Colon (tissue), 2 donors: ENCODE measurements around the gene TGFBRAP1.
"Not testable (repeated sequence)": the region's sequence is repeated elsewhere in the genome, so short reads cannot be mapped to it uniquely, and the experiment has no call there.

ENCODE experiments used
- FAIRE-seq: peaks from 2 replicates; lab custom pipeline; 2012; peaks lifted over from hg19 to GRCh38; lab: Jason Lieb, UNC
- donor health status: control.
- donor health status: control.

The TGFBRAP1 gene

DNA sequence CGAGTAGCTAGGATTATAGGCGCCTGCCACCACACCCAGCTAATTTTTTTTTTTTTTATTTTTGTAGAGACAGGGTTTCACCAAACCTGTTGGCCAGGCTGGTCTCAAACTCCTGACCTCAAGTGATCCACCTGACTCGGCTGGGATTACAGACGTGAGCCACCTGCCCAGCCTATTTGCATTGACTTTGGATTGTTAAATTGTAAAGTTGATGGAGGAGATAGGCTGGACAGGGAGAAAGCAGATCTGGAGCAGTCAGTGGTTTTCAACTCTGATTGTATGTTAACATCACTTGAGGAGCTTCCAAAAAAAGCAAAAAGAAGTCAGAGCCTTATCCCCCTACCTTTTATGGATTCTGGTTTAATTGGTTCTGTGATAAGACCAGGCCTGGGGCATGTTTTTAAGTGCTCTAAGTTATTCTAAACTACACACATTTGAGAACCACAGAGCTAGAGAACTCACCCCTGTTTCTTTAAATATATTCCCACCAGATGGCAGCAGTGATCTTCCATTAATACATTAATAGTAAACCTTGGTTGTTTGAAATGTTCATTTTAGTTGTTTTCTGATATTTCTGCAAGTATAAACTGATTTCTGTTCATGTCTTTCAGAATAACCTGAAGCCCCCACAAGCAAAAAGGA, 15.3 kb upstream of the TGFBRAP1 start:
- FAIRE-seq: no peak

GRCh38 chr2:105339414-105339813, 9.9 kb upstream of the TGFBRAP1 start:
- FAIRE-seq: no peak

DNA sequence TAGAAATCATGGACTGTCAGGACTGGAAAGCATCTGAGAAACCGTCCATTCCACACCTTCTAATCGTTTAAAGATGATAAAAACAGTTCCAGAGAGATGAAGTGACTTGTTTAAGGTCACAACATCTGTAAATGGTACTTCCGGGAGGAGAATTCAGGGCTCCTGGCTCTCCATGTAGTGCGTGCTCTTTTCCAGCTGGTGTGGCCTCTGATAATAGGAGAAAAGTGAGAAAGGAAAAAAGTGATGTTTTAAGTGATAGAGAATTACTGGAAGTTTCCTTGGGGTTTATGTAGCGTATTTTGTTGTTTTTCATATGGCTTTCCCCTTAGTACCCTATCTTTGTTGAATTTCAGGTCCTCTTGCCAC, 8.5 kb upstream of the TGFBRAP1 start:
- FAIRE-seq: no peak

GRCh38 chr2:105337122-105338019, 7.8 kb upstream of the TGFBRAP1 start, which contains the start of gene C2orf49:
Gene C2orf49 (plus strand): TSS chr2:105337540. CDS start chr2:105337588, 48 bp downstream.
- no peak for FAIRE-seq

DNA sequence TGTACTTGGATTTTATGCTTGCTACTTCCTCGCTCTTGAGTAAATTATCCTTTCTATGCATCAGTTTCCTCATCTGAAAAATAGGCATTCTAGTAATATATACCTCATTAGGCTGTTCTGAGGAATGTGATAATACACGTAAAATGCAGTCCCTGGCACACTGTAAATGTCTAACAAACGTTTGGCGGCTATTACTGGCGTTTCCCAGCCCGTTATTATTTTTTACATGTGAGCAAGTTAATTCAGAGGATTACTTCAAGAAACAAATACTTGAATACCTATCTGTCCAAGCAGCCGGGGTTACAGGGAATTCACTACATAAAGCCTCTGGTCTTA, 7.2 kb upstream of the TGFBRAP1 start:
- no peak for FAIRE-seq

- FAIRE-seq: no peak
Observed at GRCh38 chr2:105335469-105335868, 5.9 kb upstream of the TGFBRAP1 start.

GRCh38 chr2:105334211-105334610, 4.7 kb upstream of the TGFBRAP1 start:
- no peak for FAIRE-seq

GRCh38 chr2:105330681-105331375, 1.3 kb upstream of the TGFBRAP1 start:
- FAIRE-seq: no peak

GRCh38 chr2:105329197-105329554, 359 bp downstream of the TGFBRAP1 start:
- no peak for FAIRE-seq

- FAIRE-seq: no peak
Observed at GRCh38 chr2:105328281-105329196, 996 bp downstream of the TGFBRAP1 start.

- FAIRE-seq: no peak
Observed at GRCh38 chr2:105327690-105328089, 1.8 kb downstream of the TGFBRAP1 start.

- FAIRE-seq: not testable (repeated sequence)
Observed at GRCh38 chr2:105327271-105327670, 2.3 kb downstream of the TGFBRAP1 start.

DNA sequence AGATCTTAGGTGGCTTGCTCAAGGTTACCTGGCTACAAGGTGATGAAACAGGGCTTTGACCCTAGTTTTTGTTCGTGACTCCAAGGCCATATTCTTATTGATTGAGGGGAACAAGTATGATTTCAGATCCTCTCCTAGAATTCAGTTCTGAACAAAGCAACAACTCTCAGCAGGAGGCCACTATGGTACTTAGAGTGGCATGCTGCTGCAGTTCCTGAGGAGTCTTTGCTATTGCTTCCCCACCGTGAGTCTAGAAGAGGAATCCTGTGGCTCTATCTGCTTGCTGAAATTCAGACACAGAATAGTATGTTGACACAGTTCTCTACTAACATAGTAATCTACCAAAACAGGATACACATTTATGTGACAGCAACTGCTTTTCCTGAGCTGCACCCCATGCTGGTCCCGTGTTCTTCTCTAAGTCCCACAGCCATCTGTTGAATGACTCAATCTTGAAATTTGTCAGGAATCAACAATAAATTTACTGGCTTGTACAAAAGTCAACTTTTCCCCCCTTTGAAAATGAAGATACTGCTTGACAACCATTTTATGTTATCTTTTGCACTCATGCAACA, 4.1 kb downstream of the TGFBRAP1 start:
- no peak for FAIRE-seq

- no peak for FAIRE-seq
Observed at GRCh38 chr2:105324732-105325131, 4.8 kb downstream of the TGFBRAP1 start.

DNA sequence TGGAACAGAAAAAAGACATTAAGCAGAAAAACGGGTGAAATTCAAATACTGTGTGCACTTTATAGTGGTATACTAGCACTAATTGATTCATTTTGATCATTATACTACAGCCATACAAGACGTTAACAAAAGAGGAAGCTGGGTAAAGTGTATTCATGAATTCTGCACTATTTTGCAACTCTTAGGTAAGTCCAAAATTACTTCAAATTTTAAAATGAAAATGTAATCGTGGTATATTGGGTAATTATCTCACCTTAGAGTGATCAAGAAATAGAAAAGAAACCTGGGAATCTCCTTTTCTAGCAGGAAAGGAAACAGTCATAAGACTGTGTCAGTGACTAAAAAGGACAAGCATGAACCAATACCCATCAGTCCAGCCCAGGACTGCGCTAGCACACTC, 5.4 kb downstream of the TGFBRAP1 start:
- FAIRE-seq: no peak

DNA sequence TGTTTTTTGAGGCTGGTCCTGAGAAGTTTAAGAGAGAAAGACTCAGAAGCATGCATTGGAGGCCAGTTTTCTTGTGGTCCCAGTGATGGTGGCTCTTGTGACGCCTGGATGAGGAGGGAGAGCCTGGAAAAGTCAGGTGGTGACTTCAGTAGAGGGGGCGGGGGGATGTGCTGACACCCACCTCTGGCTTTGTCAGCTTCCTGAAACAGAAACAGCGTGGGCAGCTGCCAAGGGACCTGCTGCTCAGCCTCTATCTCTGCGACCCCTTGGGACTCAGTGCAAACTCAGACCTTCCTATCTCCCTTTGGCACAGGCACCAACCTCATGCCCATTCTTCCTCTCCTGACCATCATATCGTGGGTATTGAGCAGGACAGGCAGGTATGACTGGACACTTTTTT, 6.4 kb downstream of the TGFBRAP1 start:
- no peak for FAIRE-seq

GRCh38 chr2:105321875-105322646, 7.5 kb downstream of the TGFBRAP1 start:
- no peak for FAIRE-seq

DNA sequence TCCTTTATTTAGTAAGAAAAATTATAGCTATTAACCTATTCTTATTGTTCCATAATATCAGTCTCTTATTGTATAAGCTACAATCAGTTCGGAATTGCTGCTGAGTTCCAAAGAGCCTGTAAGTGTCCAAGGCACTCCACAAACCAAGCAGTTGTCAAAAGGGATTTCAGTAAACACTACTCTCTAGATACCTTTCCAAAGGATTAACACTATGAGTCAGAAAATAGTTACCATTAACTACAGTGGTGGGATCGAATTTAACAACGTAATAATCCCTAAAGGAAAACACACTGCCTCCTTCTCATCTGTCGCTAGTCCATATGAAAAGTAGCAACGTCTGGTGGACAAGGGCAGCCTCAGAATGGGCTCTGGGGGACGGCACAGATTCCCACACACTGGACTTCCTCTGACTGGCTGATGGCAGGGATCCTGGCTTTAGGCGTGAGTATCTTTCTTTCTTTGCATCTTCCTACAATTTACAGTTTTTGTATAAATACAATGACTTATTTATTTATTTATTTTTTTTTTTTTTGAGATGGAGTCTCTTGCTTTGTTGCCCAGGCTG, 8.8 kb downstream of the TGFBRAP1 start:
- FAIRE-seq: no peak

DNA sequence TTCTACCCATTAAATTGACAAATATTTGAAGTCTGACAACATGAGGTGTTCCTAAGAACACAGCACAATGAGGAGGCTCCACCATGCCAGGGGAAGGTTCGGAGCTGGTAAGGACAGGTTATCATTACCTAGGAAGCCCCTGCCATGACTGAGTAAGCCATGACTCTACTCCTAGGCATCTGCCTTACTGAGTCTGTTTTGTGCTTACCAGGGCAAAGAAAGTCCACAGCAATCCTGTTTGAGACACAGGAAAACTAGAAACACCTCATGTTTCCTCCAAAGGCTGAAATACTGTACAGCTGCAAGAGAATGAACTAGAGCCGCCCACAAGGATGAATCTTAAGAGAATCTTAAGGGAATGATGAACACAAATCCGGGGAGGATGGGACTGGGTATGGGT, 11.6 kb downstream of the TGFBRAP1 start:
- FAIRE-seq: no peak

DNA sequence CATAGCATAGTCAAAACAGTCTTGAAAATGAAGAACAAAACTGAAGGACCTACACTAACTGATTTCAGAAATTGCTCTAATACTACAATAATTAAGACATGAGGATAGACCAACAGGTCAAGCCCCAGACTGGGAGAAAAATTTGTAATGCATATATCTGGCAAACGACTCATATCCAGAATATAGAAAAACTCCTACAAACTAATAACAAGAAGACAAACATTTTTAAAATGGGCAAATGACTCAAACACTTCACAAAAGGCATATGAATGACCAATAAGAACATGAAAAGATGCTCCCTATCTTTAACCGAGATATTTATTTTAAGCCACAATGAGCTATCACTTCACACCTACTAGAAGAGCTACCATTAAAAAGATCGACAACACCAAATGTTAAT, 14.2 kb downstream of the TGFBRAP1 start:
- no peak for FAIRE-seq

DNA sequence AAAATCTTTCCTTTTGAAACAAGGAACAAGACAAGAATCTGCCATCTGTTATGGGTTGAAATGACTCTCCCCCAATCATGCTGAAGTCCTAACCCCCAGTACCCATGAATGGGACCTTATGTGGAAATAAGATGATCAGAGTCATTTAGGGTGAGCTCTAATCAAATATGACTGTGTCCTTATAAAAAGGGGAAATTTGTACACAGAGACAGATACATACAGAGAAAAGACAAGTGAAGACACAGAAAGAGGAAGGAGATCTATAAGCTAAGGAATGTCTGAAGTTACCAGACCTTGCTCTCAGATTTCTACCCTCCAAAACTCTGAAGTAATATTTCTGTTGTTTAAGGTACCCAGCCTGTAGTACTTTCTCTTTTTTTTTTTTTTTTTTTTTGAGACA, 15.7 kb downstream of the TGFBRAP1 start:
- no peak for FAIRE-seq
